Stimulated activated CD8-positive, alpha-beta memory T cell treated with anti-CD3 and anti-CD28 coated beads, Interleukin-7, amount 100 ng/mL, for 4 hours (primary cell): ENCODE measurements around the gene PRICKLE3.
"Not testable (repeated sequence)": the region's sequence is repeated elsewhere in the genome, so short reads cannot be mapped to it uniquely, and the experiment has no call there.

ENCODE experiments used
- DNase-seq, 2 donors: peaks; one replicate each; pipeline ENCODE4 v3.0.0-alpha.2; 2020; ENCODE audit warnings: low read depth in 2 of 2

The PRICKLE3 gene

DNA sequence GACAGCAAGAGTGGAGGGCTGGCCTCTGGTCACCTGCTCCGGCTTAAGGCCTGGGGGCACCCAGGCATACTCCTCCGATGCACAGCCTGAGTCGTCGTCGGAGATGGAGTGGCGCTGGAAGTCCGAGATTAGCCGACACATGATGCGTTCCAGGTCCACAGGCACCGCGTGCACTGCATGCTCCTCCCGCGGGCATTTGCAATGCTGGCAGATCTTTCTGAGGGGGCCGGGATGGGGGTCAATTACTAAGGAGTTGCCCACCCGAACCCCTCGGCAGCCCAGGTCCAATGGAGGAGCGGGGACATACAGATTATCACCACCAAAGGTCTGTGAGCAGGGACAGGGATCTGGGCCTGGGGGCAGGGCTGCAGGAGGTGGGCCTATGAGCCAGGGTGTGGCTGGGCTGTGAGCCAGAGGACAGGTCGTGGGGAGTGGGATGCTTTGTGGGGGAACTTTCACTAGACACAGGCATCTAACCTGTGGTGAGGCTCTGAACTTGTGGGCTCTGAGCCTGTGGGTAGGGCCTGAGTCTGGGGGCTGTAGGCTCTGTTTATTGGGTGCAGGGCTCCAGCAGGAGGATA is 2.4 kb downstream of the PRICKLE3 start:
- DNase-seq = no peak

DNA sequence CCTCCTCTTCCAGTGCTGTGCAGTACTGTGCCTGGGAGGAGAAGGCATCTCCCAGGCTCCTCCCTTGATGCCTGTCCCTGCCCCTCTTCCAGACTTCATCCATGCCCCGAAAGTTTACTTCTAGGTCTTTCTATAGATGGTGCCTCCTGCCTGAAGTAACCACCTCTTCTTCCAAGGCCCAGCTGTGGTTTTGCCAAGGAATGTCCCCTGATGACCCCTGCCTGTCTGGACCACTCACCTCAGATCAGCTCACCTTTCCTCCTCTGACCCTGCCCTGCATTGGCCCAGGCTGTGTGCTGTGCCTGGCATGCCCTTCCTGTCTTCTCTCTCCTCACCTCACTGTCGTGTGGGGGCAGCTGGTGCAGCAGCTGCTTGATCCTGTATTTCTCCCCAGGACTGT is 6.8 kb downstream of the PRICKLE3 start:
- no peak for DNase-seq

DNA sequence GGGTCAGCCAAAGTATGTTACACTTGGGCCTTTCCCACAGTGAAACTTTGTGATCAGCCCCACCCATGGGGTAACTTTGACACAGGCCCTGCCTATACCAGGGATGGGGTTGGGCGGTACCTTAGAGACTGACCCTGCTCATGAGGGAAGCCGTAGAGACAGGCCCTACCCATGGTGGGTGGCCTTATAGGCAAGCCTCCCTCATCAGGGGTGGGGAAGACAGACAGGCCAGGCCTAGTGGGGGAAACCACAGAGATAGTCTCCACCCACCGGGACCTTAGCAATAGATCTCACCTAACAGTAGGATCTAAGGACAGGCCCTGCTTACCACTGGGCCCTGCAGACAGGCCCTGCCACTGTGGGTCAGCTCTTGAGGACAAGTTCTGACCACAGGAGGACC is 7.6 kb downstream of the PRICKLE3 start:
- DNase-seq = no peak

- no peak for DNase-seq
These were observed 8.2 kb downstream of the PRICKLE3 start for GRCh38 chrX:49177873-49178480.

DNA sequence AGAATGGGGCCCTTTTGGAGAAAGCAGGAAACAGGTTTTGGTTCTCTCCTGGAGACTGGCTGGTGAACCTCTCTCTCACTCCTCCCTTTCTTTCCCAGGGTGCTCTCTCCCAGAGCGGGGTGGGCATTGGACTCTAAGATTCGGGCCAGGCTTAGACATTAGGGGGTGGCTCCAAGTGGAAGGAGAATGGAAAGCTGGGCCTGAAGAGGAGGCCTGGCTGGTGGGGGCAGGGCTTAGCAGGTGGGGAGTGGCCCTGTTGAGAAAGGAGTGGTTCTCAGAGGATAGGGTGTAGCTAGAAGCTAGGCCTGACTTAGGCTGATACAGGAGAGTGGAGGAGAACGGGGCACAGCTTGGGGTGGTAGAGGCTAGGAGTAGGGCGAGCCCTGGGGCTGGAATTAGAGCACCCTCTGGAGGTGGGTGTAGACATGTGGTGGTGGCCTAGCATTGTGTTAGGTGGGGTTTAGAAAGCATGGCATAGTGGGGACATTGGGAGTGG is 8.8 kb downstream of the PRICKLE3 start:
- no peak for DNase-seq

- DNase-seq = no peak
These were observed 9.5 kb downstream of the PRICKLE3 start for GRCh38 chrX:49176421-49177326.

DNA sequence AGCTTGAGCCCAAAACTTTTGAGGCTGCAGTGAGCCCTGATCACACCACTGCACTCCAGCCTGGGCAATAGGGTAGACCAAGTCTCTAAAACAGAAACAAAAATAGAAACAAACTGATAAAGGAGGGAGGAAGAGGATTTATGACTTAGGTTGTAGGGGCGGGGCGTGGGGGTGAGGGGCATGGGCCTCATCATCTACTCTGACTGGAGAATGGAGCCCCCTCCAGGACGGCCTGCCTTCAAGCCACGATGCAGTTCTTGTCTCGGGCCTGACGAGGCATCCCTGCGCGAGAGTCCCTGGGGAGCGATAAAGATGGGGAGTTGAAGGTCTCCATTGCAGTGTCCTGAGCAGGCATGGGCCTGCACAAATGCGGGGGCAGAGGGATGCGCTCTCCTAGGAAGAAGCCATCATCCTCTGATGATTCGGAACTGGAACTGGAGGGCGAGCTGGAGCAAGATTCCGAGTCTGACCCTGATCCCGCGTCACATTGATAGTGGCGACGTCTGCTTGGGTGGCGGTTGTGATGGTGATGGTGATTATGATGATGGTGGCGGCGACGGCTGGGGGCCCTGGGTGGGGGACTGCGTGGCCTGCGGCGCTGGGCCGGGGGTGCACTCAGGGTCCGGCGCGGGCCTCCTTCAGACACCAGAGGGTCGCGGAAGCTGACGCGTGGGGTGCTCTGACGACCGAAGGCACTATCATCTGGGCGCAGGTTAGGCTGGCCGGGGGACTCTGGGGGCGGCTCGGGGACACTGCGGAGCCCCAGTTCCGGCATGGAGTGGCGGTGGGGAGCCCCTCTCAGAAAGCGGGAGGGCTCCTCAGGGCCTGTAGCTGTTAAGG is 10.5 kb downstream of the PRICKLE3 start:
- DNase-seq = no peak

DNA sequence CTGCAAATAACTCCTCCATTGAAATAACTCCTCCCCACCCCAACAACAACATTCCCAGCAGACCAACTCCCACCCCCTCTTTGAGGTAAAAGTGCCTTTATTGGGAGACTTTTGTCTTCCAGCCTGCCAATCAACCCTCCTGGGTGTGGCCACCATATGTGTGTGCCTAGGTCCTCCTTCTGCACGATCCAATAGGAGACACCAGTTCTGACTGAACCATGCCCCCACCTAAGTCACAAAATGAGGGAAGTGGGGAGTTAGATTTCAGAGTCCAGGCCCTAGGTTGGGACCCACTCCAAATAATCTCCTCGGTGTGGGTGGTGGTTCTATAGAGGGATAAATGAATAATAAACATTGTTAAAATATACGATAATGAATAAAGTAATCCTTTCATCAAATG is 11.4 kb downstream of the PRICKLE3 start:
- no peak for DNase-seq

DNA sequence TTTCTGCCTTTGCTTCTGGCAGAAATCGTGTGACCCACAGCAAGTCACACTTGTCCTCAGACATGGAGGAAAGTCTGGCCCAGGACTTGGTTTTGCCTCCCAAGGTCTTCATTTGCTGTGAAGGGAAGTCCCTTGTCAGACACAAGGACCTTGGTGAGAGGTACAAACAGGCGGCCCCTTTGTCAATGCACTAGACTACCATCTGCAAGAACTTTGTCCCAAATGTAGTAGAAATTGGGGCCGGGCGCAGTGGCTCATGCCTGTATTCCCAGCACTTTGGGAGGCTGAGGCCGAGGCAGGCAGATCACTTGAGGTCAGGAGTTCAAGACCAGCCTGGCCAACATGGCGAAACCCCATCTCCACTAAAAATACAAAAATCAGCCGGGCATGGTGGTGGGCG is 12.6 kb downstream of the PRICKLE3 start:
- DNase-seq = not testable (repeated sequence)

DNA sequence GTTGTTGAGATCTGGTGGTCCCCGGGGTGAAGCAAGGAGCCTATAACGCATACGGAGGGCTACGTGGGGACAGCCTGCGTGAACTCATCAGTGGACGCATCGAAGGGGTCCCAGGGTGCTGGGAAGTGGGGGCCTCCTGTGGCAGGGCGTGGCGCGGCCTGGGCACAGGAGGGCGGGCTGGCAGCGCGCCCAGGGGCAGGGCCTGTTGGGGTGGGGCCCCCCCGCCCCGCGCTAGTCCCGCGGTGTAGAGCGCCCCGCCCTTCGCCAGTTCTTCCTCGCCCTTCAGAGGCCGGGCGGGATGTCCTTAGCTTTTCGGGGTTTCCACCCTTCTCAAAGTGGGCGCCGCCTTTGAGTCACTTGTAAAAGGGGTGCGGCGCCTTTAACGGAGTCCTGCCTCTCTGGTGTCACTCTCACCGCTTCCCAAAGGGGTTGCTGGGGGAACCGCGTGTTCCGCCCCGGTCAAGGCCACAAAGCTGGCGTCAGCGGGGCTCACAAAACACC is 13.8 kb downstream of the PRICKLE3 start:
- peak; percentile 46 to 69 for DNase-seq

DNA sequence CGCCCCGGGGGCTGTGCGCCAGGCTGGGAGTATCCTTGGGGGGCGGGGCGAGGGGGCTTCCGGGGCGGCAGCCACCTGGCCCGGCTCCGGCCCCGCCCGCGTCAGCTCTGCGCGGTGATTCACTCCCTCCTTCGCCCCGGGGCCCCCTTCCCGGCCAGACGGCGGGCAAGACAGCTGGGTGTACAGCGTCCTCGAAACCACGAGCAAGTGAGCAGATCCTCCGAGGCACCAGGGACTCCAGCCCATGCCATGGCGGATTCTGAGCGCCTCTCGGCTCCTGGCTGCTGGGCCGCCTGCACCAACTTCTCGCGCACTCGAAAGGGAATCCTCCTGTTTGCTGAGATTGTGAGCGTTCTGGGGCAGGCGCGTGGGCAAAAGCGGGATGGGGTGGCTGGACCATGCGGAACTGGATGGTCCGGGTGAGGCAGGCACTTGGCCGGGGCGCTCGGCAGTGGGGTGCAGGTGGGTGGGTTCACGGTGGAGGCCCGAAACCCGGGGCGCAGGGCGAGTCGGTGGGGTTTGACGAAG is 14.4 kb downstream of the PRICKLE3 start, which contains the start of gene PLP2:
Gene PLP2, plus strand, starts transcription at position 147 of the 528 bp plus-strand sequence. Its CDS starts 103 bp downstream, at position 250.
- peak; percentile 49 to 72 for DNase-seq

- no peak for DNase-seq
These were observed 18.4 kb downstream of the PRICKLE3 start for GRCh38 chrX:49167740-49168108.

DNA sequence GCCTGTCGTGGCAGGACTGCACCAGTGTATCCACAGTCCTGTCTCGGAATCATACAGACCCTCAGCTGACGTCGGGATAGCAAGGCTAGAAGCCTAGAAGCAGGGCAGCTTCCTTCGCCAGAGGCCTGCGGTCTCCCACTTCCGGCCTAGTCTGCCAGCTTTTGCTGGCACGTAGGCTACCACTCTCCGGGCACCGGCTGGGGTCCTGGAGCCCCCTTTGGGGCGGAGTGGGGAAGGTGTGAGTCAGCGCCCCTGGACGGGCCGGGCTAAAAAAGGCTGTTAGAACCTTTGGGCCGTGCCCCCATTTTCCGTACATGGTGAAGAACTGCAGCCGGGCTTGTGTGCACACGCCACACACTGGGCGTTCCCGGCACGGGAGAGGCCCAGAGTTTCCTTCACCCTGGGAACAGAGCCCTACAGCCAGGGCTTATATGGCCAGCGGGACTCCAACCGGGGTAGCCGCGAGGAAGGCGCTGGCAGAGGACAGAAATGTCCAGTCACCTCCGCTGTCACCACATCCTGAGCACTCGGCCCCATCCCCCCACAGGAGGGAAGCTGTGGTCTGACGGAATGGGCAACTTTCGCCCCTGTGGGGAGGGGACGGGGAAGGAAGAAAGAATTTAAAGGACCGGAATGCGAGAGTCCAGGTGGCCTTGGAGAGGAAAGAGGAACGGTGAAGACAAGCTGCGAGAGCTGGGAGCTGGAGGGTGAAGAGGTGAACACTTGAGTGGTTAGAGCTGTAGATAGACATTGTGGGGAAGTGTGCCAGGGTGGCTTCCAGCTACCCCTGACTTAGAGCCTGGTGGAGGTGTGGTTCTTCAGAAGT is 19.0 kb downstream of the PRICKLE3 start:
- DNase-seq = peak in 1 of 2 donors; percentile 67

DNA sequence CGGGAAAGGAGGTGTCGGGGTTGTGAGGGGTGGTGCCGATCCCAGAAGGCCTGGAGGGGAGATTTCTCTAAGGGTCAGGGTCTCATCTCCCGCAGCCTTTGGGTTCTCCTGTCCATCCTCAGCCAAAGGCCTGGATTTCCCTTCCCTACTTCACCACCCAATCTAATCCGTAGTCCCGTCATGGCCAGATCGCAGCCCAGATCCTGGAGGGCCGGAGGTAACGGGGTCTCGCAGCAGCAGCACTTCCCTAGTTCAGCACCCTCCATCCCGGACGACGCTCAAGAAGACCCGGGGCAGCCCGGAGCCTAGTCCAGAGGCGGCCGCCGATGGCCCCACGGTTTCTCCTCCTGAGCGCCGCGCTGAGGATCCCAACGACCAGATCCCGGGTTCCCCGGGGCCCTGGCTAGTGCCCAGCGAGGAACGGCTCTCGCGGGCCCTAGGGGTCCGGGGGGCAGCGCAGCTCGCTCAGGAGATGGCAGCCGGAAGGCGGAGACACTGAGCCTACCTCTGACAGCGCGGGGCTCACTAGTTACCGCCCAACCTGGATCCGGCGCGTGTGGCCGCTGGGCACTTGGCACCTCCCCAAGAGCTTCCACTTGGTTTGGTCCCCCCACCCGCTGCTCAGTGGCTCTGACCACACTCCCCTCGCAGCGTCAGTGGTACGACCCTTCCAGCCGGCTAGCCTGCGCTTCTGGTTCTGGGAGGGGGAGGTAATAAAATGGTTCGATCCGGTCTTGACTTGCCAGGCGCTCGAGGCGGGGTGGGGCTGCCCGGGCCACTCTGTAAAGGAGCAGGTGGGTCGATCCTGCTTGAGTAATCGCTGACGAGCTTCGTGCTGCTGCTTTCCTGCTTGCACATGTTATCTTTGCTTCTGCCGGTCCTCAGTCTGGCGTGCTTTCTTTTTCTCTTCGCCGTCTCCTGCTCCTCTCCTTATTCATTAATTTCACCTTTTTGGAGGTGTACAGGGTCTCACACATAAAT is 20.0 kb downstream of the PRICKLE3 start:
- peak; percentile 61 to 67 for DNase-seq

DNA sequence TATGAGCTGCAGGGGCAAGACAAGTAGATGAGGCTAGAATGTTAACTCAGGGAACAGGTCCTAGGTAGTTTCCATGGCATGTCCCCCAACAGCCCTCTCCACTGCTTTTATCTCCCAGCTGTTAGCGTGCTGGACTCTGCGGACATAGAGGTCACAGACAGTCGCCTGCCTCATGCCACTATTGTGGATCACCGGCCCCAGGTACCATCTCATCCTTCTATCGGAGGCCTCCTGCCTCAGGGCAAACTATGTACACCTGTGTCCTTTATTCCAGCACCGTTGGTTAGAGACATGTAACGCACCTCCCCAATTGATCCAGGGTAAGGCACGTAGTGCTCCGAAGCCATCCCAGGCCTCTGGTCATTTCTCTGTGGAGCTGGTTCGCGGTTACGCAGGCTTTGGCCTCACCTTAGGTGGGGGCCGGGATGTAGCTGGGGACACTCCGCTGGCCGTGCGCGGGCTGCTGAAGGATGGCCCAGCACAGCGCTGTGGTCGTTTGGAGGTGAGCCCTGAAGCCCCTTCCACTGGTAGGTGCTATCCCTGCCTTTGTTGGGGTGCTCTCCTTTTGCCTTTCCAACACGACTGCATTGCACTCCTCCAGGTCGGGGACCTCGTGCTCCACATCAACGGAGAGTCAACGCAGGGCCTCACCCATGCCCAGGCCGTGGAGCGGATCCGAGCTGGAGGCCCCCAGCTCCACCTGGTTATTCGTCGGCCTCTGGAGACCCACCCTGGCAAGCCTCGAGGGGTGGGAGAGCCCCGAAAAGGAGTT is 21.4 kb downstream of the PRICKLE3 start:
- no peak for DNase-seq

GRCh38 chrX:49163555-49164419 is 22.4 kb downstream of the PRICKLE3 start:
- peak; percentile 45 to 75 for DNase-seq

GRCh38 chrX:49162620-49163019 is 23.6 kb downstream of the PRICKLE3 start, which contains the start of gene MAGIX:
TSS of gene MAGIX (plus strand) at chrX:49162758. CDS start at chrX:49162890, 132 bp downstream.
- no peak for DNase-seq
